ENCODE data around the gene RTP5.

RTP5 gene

DNA sequence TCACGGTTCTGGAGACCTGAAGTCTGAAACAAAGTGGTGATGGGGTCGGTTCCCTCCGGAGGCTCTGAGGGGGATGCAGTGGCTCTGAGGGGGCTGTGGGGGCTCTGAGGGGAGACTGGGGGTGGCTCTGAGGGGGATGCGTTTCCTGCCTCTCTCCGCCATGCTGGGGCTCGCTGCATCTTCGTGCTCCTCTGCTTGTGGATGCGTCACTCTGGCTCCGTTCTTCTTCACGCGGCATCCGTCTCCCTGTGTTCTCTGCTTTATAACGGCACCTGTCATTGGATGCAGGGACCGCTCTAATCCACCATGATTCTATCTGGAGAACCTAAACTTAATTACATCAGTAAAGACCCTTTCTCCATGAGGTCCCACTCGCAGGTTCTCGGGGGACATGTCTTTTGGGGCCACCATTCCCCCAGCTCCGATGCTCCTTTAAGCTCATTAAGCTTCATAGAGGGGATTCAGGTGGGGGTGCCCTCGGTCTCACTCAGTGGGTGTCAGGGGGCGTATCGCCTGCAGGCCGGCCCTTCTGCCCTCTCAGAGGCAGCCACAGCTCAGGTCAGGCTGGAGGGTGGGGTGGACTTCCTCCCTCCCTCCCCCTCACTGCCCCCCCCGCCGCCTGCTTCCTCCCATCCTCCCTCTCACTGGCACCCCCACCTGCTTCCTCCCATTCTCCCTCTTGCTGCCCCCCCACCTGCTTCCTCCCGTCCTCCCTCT, 18.4 kb downstream of the RTP5 start:
- no peak for DNase-seq (ENCODE audit: low read depth)

DNA sequence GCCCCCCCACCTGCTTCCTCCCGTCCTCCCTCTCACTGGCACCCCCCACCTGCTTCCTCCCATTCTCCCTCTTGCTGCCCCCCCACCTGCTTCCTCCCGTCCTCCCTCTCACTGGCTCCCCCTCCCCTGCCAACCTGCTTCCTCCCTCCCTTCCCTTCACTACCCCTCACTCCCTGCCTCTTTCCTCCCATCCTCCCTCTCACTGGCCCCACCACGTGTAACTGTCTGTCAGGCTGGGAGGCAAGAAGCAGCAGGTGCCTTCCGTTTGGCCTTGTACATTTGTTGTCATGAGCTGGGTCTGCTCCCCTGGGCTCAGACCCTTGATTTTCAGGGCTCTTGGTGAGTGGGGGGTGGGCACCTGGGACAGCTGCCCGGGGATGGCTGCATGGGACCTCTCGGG, 19.1 kb downstream of the RTP5 start:
- no peak for DNase-seq (ENCODE audit: low read depth)

GRCh38 chr2:241890524-241891235, 21.2 kb downstream of the RTP5 start:
- no peak for DNase-seq (ENCODE audit: low read depth)

- DNase-seq (ENCODE audit: low read depth), result no peak
These were observed 21.9 kb downstream of the RTP5 start for GRCh38 chr2:241891315-241891987.

GRCh38 chr2:241891988-241892298, 22.4 kb downstream of the RTP5 start:
- DNase-seq (ENCODE audit: low read depth), result no peak

- no peak for DNase-seq (ENCODE audit: low read depth)
These were observed 23.0 kb downstream of the RTP5 start for GRCh38 chr2:241892299-241893137.

- DNase-seq (ENCODE audit: low read depth), result no peak
These were observed 23.7 kb downstream of the RTP5 start for GRCh38 chr2:241893265-241893664.

DNA sequence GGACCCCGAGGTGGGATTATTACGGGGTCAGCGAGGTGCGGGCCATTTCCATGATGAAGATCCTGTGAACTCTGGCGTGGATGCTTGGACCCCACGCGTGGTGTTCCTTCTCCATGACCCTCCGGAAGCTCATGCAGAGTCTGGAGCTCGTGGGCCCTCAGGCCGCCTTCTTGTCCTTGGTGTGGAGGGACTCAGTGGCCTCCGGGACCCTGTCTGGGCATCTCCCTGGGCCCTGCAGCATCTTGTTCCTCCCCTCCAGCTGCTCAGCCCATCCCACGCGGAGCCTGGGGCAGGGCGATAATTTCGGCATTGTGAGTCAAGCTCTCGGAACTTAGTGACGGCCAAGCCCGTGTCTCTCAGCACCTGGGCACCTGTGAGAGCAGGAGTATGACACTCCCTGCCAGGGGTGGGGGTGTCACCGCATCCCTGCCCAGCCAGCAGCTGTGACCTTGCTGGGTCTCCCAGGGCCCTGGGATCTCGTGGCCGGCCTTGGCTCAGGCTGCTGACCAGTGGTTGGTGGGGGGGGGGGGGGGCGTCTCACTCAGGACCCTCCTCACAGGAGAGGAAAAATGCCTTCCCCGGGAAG, 24.6 kb downstream of the RTP5 start:
- DNase-seq (ENCODE audit: low read depth), result no peak

DNA sequence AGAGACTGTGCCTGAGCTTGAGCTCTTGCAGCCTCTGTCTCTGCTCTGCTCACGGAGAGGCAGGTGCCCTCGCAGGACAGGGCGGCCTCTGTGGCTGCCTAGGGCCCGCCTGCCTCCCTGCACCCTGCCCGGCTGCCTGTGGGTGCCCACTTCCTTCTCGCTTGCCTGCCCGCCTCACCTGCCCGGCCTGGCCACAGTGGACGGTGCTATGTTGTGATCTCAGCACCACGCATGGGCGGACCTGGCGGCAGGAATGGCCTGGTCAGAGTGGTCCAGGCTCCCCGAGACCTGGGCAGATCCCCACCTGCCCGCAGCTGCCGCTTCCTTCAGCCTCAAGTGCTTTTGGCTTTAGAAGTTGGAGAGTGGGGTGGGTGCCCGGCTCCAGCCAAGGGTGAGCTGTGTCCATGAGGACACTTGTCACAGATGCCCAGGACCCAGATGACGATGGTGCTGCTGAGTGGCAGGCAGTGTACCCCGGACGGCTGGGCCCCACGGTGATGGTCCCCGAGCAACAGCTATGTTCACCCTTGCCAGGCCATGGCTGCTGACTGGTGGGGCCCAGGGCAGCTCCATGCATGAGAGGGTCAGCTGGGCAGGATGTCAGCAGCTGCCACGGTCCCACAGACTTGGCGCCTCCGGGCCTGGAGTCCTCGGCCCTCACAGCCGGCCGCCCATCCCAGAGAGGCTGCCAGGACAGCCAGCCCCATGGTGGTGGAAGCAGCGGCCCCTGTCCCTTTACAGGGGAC, 25.3 kb downstream of the RTP5 start:
- no peak for DNase-seq (ENCODE audit: low read depth)

- no peak for DNase-seq (ENCODE audit: low read depth)
These were observed 25.8 kb downstream of the RTP5 start for GRCh38 chr2:241895427-241895711.

DNA sequence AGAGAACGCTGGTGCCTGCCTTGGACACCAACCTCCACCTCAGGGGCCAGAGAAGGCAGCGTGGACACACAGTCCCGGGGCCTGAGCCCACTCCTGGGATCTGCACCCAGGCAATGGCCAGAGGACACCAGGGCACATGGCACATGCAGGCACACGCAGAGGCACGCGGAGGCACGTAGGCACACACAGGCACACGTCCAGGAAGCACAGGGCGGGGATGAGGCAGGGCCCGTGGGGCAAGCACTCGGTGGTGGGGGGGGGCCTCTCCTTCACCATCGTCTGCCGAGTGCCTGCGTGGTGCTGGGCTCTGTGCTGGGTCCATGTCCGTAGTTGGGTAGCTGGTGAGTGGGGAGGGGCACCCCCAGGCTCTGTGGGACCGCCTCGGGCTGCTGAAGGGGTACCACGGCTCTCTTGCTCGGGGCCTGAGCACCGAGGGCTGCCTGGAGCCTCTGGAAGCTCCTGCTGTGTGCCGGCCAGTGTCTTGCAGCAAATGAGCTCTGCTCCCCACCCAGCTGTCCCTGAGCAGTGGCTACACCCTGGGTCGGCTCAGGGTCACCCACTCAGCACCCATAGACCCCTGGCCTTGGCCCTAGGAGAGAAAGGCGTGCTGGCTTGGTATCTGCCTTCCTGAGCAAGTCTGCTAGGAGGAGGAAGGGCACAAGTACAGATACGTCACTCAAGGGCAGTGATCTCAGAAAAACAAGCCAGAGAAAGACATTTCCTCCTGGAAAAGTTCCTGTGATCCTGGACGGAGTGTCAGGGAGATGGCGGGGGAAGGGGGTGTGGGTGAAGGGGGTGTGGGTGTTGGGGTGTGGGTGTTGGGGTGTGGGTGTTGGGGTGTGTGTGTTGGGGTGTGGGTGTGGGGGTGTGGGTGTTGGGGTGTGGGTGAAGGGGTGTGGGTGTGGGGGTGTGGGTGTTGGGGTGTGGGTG, 26.4 kb downstream of the RTP5 start:
- peak; percentile 15 for DNase-seq (ENCODE audit: low read depth)

GRCh38 chr2:241896746-241897201, 27.2 kb downstream of the RTP5 start:
- DNase-seq (ENCODE audit: low read depth), result no peak

DNA sequence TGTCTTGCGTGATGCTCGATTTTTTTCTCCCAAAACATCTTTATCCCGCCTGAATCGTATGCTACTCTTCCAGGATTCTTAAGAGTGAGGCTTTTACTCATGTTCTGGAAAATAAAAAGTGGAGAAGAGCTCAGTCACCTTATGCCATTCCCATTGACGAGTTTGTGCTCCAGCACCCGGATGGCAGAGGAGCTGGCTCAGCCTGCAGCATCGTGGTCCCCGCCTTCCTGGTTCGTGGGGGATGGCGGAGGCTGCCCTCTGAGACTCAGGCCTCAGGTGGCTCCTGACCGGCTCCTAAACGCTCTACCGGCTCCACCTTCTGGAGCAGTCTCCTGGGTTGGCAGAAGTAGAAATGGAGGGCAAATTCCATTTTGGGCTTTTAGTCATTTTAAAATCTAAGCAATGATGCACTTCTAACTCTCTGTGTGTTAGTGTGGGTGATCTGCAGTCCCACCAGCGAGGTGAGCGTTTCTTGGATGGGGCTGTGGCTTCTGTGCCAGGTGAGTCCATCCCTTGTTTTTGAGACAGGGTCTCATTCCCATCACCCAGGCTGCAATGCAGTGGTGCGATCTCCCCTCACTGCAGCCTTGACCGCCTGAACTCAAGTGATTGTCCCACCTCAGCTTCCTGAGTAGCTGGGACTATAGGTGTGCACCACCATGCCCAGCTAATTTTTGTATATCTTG, 27.8 kb downstream of the RTP5 start:
- no peak for DNase-seq (ENCODE audit: low read depth)

- no peak for DNase-seq (ENCODE audit: low read depth)
These were observed 29.1 kb downstream of the RTP5 start for GRCh38 chr2:241898463-241899270.

GRCh38 chr2:241900251-241901017, 30.9 kb downstream of the RTP5 start:
- DNase-seq (ENCODE audit: low read depth), result no peak

DNA sequence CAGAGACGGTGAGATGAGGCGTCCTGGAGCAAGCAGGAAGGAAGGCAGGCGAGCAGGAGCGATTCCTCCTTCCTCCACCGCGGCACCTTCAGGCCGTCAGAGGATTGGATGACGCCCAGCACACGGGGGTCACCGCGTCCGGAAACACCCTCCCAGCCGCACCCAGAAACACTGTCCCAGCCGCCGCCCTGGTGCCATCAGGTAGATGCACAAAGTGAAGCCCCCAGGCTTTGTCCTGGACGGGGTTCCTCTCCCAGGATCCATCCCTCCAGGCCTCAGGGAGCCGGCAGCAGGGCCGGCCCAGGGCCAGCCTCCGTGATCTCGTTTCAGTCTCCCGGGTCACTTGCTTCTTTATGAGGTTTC, 31.5 kb downstream of the RTP5 start:
- no peak for DNase-seq (ENCODE audit: low read depth)

GRCh38 chr2:241901500-241902351, 32.2 kb downstream of the RTP5 start:
- no peak for DNase-seq (ENCODE audit: low read depth)
